WTC11 (cell line): ENCODE measurements around the gene MET.

ENCODE experiments used
- ATF6 ChIP-seq: sonication (generic); formaldehyde crosslinking; IDR thresholded peaks from 2 replicates; pipeline ENCODE4 v1.8.1; 2023; ENCODE audit warnings: mild to moderate bottlenecking, missing genetic modification reagents
- E2F1 ChIP-seq: sonication (generic); formaldehyde crosslinking; IDR thresholded peaks from 2 replicates; pipeline ENCODE4 v1.8.0; 2022; ENCODE audit warnings: mild to moderate bottlenecking, missing genetic modification reagents
- E2F4 ChIP-seq: sonication (generic); formaldehyde crosslinking; IDR thresholded peaks from 2 replicates; pipeline ENCODE4 v1.8.1; 2022; ENCODE audit warnings: low read depth, mild to moderate bottlenecking, moderate library complexity, missing genetic modification reagents, borderline replicate concordance
- FOXP1 ChIP-seq: sonication (generic); formaldehyde crosslinking; IDR thresholded peaks from 2 replicates; pipeline ENCODE4 v1.8.0; 2022; ENCODE audit warnings: missing genetic modification reagents, mild to moderate bottlenecking, moderate library complexity, borderline replicate concordance
- MAX ChIP-seq: sonication (generic); formaldehyde crosslinking; IDR thresholded peaks from 2 replicates; pipeline ENCODE4 v1.8.0; 2022; ENCODE audit warnings: mild to moderate bottlenecking, missing genetic modification reagents
- NFYB ChIP-seq: sonication (generic); formaldehyde crosslinking; conservative IDR thresholded peaks from 2 replicates; pipeline ENCODE4 v1.8.0; 2022; ENCODE audit warnings: low read depth, missing genetic modification reagents
- ZNF219 ChIP-seq: sonication (generic); formaldehyde crosslinking; IDR thresholded peaks from 2 replicates; pipeline ENCODE4 v1.8.0; 2023; ENCODE audit warnings: missing genetic modification reagents, mild to moderate bottlenecking, borderline replicate concordance
- ZNF396 ChIP-seq: fragments of 250-450 bp; sonication (Bioruptor Pico); IDR thresholded peaks from 2 replicates; pipeline ENCODE4 v1.8.0; 2021; ENCODE audit warnings: mild to moderate bottlenecking, moderate library complexity, borderline replicate concordance
- ZNF423 ChIP-seq: fragments of 250-450 bp; sonication (Bioruptor Pico); IDR thresholded peaks from 2 replicates; pipeline ENCODE4 v2.1.2; 2022; ENCODE audit warnings: mild to moderate bottlenecking, moderate library complexity
- TF ChIP-seq, protein P1 (sequence below): fragments of 200-600 bp; IDR thresholded peaks from 2 replicates; pipeline ENCODE4 v1.8.0; 2022; ENCODE audit warnings: antibody characterized with exemption
- TF ChIP-seq, protein P2 (sequence below): sonication (generic); formaldehyde crosslinking; IDR thresholded peaks from 2 replicates; pipeline ENCODE4 v1.8.0; 2022; ENCODE audit warnings: mild to moderate bottlenecking, missing genetic modification reagents
- TF ChIP-seq, protein P3 (sequence below): sonication (generic); formaldehyde crosslinking; conservative IDR thresholded peaks from 2 replicates; pipeline ENCODE4 v1.8.1; 2023; ENCODE audit warnings: mild to moderate bottlenecking, low read depth, missing genetic modification reagents, moderate library complexity
- TF ChIP-seq, protein P4 (sequence below): sonication (generic); formaldehyde crosslinking; IDR thresholded peaks from 2 replicates; pipeline ENCODE4 v1.8.1; 2022; ENCODE audit warnings: low read depth, missing genetic modification reagents, borderline replicate concordance

GRCh38 chr7:116727432-116728009 is 55.5 kb downstream of the MET start:
- TF ChIP-seq, protein P1, sequence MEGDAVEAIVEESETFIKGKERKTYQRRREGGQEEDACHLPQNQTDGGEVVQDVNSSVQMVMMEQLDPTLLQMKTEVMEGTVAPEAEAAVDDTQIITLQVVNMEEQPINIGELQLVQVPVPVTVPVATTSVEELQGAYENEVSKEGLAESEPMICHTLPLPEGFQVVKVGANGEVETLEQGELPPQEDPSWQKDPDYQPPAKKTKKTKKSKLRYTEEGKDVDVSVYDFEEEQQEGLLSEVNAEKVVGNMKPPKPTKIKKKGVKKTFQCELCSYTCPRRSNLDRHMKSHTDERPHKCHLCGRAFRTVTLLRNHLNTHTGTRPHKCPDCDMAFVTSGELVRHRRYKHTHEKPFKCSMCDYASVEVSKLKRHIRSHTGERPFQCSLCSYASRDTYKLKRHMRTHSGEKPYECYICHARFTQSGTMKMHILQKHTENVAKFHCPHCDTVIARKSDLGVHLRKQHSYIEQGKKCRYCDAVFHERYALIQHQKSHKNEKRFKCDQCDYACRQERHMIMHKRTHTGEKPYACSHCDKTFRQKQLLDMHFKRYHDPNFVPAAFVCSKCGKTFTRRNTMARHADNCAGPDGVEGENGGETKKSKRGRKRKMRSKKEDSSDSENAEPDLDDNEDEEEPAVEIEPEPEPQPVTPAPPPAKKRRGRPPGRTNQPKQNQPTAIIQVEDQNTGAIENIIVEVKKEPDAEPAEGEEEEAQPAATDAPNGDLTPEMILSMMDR: no peak
- TF ChIP-seq, protein P2, sequence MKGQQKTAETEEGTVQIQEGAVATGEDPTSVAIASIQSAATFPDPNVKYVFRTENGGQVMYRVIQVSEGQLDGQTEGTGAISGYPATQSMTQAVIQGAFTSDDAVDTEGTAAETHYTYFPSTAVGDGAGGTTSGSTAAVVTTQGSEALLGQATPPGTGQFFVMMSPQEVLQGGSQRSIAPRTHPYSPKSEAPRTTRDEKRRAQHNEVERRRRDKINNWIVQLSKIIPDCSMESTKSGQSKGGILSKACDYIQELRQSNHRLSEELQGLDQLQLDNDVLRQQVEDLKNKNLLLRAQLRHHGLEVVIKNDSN (CRISPR knock-in tag): no peak
- TF ChIP-seq, protein P3, sequence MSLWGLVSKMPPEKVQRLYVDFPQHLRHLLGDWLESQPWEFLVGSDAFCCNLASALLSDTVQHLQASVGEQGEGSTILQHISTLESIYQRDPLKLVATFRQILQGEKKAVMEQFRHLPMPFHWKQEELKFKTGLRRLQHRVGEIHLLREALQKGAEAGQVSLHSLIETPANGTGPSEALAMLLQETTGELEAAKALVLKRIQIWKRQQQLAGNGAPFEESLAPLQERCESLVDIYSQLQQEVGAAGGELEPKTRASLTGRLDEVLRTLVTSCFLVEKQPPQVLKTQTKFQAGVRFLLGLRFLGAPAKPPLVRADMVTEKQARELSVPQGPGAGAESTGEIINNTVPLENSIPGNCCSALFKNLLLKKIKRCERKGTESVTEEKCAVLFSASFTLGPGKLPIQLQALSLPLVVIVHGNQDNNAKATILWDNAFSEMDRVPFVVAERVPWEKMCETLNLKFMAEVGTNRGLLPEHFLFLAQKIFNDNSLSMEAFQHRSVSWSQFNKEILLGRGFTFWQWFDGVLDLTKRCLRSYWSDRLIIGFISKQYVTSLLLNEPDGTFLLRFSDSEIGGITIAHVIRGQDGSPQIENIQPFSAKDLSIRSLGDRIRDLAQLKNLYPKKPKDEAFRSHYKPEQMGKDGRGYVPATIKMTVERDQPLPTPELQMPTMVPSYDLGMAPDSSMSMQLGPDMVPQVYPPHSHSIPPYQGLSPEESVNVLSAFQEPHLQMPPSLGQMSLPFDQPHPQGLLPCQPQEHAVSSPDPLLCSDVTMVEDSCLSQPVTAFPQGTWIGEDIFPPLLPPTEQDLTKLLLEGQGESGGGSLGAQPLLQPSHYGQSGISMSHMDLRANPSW (CRISPR knock-in tag): no peak
- no peak for TF ChIP-seq ATF6 (CRISPR knock-in tag)
- no peak for TF ChIP-seq ZNF219 (CRISPR knock-in tag)
- TF ChIP-seq E2F4: no peak
- TF ChIP-seq MAX (CRISPR knock-in tag): no peak
- no peak for TF ChIP-seq NFYB (CRISPR knock-in tag)
- TF ChIP-seq FOXP1 (CRISPR knock-in tag): no peak
- TF ChIP-seq, protein P4, sequence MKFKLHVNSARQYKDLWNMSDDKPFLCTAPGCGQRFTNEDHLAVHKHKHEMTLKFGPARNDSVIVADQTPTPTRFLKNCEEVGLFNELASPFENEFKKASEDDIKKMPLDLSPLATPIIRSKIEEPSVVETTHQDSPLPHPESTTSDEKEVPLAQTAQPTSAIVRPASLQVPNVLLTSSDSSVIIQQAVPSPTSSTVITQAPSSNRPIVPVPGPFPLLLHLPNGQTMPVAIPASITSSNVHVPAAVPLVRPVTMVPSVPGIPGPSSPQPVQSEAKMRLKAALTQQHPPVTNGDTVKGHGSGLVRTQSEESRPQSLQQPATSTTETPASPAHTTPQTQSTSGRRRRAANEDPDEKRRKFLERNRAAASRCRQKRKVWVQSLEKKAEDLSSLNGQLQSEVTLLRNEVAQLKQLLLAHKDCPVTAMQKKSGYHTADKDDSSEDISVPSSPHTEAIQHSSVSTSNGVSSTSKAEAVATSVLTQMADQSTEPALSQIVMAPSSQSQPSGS (CRISPR knock-in tag): no peak
- TF ChIP-seq E2F1 (CRISPR knock-in tag): no peak
- no peak for TF ChIP-seq ZNF423 (CRISPR knock-in tag)
- TF ChIP-seq ZNF396: no peak
